ENCODE data around the gene ECI2.

Gene ECI2

GRCh38 chr6:4164456-4164855 is 29.1 kb upstream of the ECI2 start:
- no peak overlapping the region for H3K27ac Mint-ChIP-seq (ENCODE audit: low read depth)
- H3K4me1 Mint-ChIP-seq = no peaks in the 10 kb centered on the region
- H3K9me3 Mint-ChIP-seq = no peaks in the 10 kb centered on the region
- no peaks in the 10 kb centered on the region for H3K36me3 Mint-ChIP-seq (ENCODE audit: insufficient read depth)
- ATAC-seq (replicated peaks; ENCODE audit: extremely low read depth, poor library complexity, severe bottlenecking) = no peak
- no peak for DNase-seq (ENCODE audit: low spot score in 2 of 2)
- H3K4me3 Mint-ChIP-seq = no peak overlapping the region
- peaks cover 14% of the 10 kb centered on the region for H3K27me3 Mint-ChIP-seq

GRCh38 chr6:4164117-4164442 is 28.7 kb upstream of the ECI2 start:
- H3K9me3 Mint-ChIP-seq = no peaks in the 10 kb centered on the region
- DNase-seq (ENCODE audit: low spot score in 2 of 2) (no peak), ATAC-seq (replicated peaks; ENCODE audit: extremely low read depth, poor library complexity, severe bottlenecking) (no peak)
- no peak overlapping the region for H3K27ac Mint-ChIP-seq (ENCODE audit: low read depth)
- H3K36me3 Mint-ChIP-seq (ENCODE audit: insufficient read depth) = no peaks in the 10 kb centered on the region
- peaks cover 14% of the 10 kb centered on the region for H3K27me3 Mint-ChIP-seq
- no peaks in the 10 kb centered on the region for H3K4me1 Mint-ChIP-seq
- H3K4me3 Mint-ChIP-seq = no peak overlapping the region

DNA sequence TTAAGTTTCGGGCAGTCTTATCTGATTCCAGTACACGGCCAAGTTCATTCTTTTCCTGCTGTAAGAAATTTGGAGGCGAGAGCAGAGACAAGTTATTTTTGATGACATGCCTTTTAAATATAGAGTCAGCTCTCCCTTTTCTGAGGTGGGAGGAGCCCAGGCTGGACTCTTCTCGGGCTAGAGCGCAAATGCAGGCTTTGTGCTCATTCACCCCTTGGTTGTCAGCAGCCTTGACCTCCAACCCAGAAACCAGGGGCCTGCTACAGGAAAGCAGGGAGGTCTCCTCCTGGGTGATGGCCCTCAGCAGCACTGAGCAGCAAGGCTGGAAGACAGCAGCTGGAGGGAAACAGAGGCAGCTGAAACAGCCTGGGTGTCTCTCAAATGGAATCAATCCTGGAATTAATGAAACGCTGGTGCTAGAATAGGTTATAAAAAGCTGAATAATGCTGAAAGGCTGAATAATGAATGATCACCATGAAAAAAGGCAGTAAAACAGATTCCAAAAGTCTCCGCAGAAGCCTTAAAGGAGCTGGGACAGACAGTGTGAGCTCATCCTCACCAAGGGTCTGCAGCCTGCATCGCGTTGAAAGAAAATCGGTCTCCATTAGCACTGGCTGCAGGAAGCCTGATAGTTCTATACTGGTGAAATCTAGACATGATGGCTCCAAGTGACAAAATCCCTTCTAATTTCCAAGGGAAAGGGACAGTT is 28.2 kb upstream of the ECI2 start:
- DNase-seq (ENCODE audit: low spot score in 2 of 2) (no peak), ATAC-seq (replicated peaks; ENCODE audit: extremely low read depth, poor library complexity, severe bottlenecking) (no peak)
- peaks cover 14% of the 10 kb centered on the region for H3K27me3 Mint-ChIP-seq
- no peak overlapping the region for H3K27ac Mint-ChIP-seq (ENCODE audit: low read depth)
- no peaks in the 10 kb centered on the region for H3K4me1 Mint-ChIP-seq
- H3K9me3 Mint-ChIP-seq = no peaks in the 10 kb centered on the region
- no peaks in the 10 kb centered on the region for H3K36me3 Mint-ChIP-seq (ENCODE audit: insufficient read depth)
- H3K4me3 Mint-ChIP-seq = no peak overlapping the region

DNA sequence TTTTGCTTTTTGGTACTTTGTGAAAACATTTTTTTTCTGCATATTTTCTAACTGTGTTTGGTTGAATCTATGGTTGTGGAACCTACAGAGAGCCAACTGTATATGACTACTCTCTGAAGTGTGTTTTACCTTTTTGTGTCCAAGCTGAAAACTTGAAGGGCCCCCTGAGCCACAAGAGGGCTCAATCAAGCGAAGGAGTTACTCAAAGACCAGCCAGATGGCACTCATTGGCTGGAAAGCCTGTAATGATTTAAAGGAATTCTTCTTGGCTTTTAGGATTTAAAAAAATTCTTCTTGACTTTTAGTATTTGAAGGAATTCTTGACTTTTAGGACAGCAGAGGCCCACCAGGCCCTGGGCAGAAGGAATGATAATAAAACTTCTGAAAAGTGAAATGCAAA is 27.0 kb upstream of the ECI2 start:
- Mint-ChIP-seq H3K4me3 (no peak overlapping the region), H3K36me3 (ENCODE audit: insufficient read depth) (no peaks in the 10 kb centered on the region), H3K27me3 (peaks cover 14% of the 10 kb centered on the region), H3K4me1 (no peaks in the 10 kb centered on the region), H3K9me3 (no peaks in the 10 kb centered on the region), H3K27ac (ENCODE audit: low read depth) (no peak overlapping the region)
- no peak for DNase-seq (ENCODE audit: low spot score in 2 of 2)
- ATAC-seq (replicated peaks; ENCODE audit: extremely low read depth, poor library complexity, severe bottlenecking) = no peak

DNA sequence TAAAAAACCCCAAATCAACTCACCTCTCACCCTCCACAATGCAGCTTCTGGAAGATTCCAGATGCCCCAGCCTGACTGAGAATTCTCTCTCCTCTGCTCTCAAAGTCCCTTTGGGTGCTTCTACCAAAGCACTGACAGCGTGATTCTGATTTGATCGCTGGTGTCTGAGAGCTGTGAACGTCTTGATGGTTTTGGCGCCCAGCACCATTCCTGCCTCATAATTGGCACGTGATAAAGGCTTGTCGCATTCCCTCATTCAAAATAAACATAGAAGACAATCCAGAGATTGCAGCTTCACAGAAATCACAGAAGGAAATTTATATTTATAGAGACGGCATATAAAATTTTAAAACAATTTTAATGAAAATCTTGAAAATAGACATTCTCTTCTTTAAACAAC is 24.1 kb upstream of the ECI2 start:
- no peak overlapping the region for H3K27ac Mint-ChIP-seq (ENCODE audit: low read depth)
- no peaks in the 10 kb centered on the region for H3K4me1 Mint-ChIP-seq
- H3K9me3 Mint-ChIP-seq = no peaks in the 10 kb centered on the region
- DNase-seq (ENCODE audit: low spot score in 2 of 2) (no peak), ATAC-seq (replicated peaks; ENCODE audit: extremely low read depth, poor library complexity, severe bottlenecking) (no peak)
- no peaks in the 10 kb centered on the region for H3K27me3 Mint-ChIP-seq
- H3K36me3 Mint-ChIP-seq (ENCODE audit: insufficient read depth) = no peaks in the 10 kb centered on the region
- H3K4me3 Mint-ChIP-seq = no peak overlapping the region

DNA sequence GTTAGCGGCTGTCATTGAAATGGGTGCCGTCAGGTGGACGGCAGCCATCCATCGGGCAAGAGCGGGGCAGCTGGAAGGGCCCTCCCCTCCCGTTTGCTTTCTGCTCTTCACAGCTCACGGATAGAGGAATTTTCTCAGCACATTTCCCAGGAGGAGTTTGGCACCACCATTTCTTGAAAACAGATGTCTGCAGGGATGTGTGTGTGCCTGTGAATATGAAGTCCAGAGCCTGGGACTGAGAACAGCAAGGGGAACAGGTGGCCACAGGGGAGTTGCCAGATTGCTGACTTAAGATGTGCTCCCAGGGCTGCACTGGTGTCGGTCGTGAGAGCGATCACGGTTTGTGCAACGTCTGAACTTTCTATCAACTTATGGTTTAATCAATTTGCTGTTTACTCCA is 22.1 kb upstream of the ECI2 start:
- Mint-ChIP-seq H3K9me3 (no peaks in the 10 kb centered on the region), H3K27me3 (peaks cover 6% of the 10 kb centered on the region), H3K27ac (ENCODE audit: low read depth) (no peak overlapping the region)

GRCh38 chr6:4155848-4156466 is 20.6 kb upstream of the ECI2 start:
- Mint-ChIP-seq H3K27me3 (peaks cover 15% of the 10 kb centered on the region), H3K9me3 (no peaks in the 10 kb centered on the region), H3K4me3 (no peak overlapping the region), H3K36me3 (ENCODE audit: insufficient read depth) (no peaks in the 10 kb centered on the region), H3K4me1 (no peaks in the 10 kb centered on the region), H3K27ac (ENCODE audit: low read depth) (no peak overlapping the region)
- peak; percentile 69 to 70 for DNase-seq (ENCODE audit: low spot score in 2 of 2)
- peak; percentile 70 for ATAC-seq (replicated peaks; ENCODE audit: extremely low read depth, poor library complexity, severe bottlenecking)

More for the DNA sequence above, 22.1 kb upstream of the ECI2 start:
- Mint-ChIP-seq H3K4me3 (no peak overlapping the region), H3K36me3 (ENCODE audit: insufficient read depth) (no peaks in the 10 kb centered on the region), H3K4me1 (no peaks in the 10 kb centered on the region)
- ATAC-seq (replicated peaks; ENCODE audit: extremely low read depth, poor library complexity, severe bottlenecking) = no peak
- no peak for DNase-seq (ENCODE audit: low spot score in 2 of 2)

DNA sequence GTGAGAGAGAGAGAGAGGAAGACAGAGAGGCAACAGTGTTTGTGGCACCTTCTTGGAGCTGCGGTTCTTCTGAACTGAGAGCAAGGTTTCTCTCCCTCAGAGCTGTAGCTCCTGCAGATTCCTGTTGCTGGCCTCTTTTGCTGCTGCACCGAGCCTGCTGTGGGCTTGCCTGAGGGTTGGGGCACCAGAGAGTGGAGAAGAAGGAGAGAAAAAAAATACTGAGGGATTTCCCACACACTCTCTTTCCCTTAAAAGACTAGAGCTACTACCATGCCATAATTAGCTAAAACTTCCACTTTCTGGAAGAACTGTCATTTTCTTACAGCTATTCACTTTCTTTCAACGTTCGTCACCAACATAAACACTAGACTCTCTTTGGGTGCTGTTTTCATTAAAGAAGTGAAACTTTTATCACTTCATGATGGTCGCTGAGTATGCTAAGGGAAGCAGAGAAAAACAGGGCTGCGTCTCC is 18.2 kb upstream of the ECI2 start:
- Mint-ChIP-seq H3K27me3 (peaks cover 15% of the 10 kb centered on the region), H3K9me3 (no peaks in the 10 kb centered on the region), H3K36me3 (ENCODE audit: insufficient read depth) (no peaks in the 10 kb centered on the region), H3K27ac (ENCODE audit: low read depth) (no peak overlapping the region), H3K4me3 (no peak overlapping the region), H3K4me1 (no peaks in the 10 kb centered on the region)
- DNase-seq (ENCODE audit: low spot score in 2 of 2) (no peak), ATAC-seq (replicated peaks; ENCODE audit: extremely low read depth, poor library complexity, severe bottlenecking) (no peak)

- Mint-ChIP-seq H3K27ac (ENCODE audit: low read depth) (no peak overlapping the region), H3K4me1 (no peaks in the 10 kb centered on the region), H3K36me3 (ENCODE audit: insufficient read depth) (no peaks in the 10 kb centered on the region), H3K27me3 (no peaks in the 10 kb centered on the region), H3K4me3 (no peak overlapping the region), H3K9me3 (no peaks in the 10 kb centered on the region)
- DNase-seq (ENCODE audit: low spot score in 2 of 2) = no peak
- ATAC-seq (replicated peaks; ENCODE audit: extremely low read depth, poor library complexity, severe bottlenecking) = no peak
Measured at GRCh38 chr6:4145083-4145482, 9.7 kb upstream of the ECI2 start.

- Mint-ChIP-seq H3K36me3 (ENCODE audit: insufficient read depth) (peaks cover 4% of the 10 kb centered on the region), H3K4me3 (no peak overlapping the region), H3K27ac (ENCODE audit: low read depth) (peak overlapping the region; percentile 64), H3K9me3 (no peaks in the 10 kb centered on the region), H3K4me1 (peaks cover 32% of the 10 kb centered on the region), H3K27me3 (no peaks in the 10 kb centered on the region)
- no peak for ATAC-seq (replicated peaks; ENCODE audit: extremely low read depth, poor library complexity, severe bottlenecking)
- no peak for DNase-seq (ENCODE audit: low spot score in 2 of 2)
Measured at GRCh38 chr6:4139272-4139671, 3.9 kb upstream of the ECI2 start.

DNA sequence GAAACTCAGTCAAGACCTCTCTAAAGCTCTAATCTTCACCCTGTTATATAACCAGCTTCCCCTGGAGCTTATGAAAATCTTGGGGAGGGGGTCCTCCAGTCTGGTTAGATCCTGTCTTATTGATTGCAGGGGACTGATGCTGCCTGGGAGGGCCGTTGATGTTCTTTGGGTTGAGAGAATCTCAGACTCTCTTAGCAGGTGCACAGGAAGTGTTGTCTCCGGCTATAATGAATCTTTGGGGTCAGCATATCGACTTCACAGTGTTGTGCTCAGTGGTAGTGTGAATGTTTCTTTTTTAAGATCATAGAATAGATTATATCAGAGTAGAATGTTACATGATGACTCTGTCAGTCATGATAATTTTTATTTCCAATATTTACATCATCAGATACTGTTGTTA is 2.8 kb upstream of the ECI2 start:
- Mint-ChIP-seq H3K27me3 (no peaks in the 10 kb centered on the region), H3K4me3 (no peak overlapping the region), H3K36me3 (ENCODE audit: insufficient read depth) (peaks cover 8% of the 10 kb centered on the region), H3K27ac (ENCODE audit: low read depth) (no peak overlapping the region), H3K9me3 (no peaks in the 10 kb centered on the region), H3K4me1 (peaks cover 43% of the 10 kb centered on the region)
- no peak for ATAC-seq (replicated peaks; ENCODE audit: extremely low read depth, poor library complexity, severe bottlenecking)
- DNase-seq (ENCODE audit: low spot score in 2 of 2) = no peak

DNA sequence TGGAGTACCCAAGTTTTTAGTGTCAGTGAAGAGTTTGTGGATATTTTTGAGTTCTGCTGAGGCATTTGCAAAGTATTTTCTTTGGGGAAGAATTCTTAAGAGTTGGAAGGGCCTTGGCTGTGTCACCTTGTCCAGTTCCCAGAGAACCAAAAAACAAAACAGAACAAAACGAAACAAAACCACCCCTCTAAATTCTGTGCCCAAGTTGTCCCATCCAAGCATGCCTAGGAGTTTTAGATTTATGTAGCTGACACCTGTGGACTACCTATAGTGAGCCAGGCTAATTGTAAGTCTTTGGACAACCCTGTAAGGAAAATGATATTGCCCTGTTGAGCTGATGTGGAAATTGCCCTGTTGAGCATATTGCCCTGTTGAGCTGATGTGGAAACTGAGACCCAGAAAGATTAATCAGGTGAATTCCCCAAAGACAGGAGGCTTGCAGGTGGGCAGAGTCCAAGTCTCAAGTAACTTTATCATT is 1.0 kb upstream of the ECI2 start:
- Mint-ChIP-seq H3K9me3 (no peaks in the 10 kb centered on the region), H3K4me1 (peaks cover 55% of the 10 kb centered on the region), H3K27me3 (no peaks in the 10 kb centered on the region), H3K27ac (ENCODE audit: low read depth) (no peak overlapping the region), H3K36me3 (ENCODE audit: insufficient read depth) (peaks cover 10% of the 10 kb centered on the region), H3K4me3 (peak overlapping the region; percentile 91)
- DNase-seq (ENCODE audit: low spot score in 2 of 2) (no peak), ATAC-seq (replicated peaks; ENCODE audit: extremely low read depth, poor library complexity, severe bottlenecking) (no peak)

DNA sequence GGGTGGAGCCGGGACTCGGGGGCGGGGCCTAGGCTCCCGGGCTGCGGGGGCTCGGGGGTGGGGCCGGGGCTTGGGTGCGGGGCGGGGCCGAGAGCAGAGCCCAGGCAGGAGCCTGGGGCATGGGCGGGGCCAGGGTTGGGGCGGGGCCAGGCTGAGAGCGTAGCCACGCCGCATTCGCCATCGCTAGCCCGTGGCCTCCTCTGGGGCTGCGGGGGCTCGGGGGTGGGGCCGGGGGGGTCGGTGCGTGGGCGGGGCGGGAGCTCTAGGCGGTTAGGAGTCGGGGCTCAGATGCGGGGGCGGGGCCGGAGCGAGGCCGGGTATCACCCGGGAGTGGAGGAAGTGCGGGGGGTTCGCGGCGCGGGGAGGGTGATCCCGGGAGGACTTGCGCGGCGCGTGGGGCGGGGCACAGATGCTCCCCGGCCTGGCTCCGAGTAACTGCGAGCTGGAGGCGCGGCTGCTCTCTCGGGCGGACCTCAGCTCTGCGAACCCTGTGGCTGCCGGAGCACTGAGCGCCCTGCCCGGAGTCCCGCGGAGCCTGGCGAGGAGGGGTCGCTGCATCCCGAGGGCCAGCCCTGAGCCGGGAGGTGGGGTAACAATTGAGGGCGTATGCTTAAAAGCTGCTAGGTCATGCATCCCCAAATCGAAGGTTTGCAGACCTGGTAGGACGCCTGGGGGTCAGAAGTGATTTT is 434 bp upstream of the ECI2 start:
- Mint-ChIP-seq H3K27ac (ENCODE audit: low read depth) (peak overlapping the region; percentile 91), H3K4me3 (peak overlapping the region; percentile 91), H3K36me3 (ENCODE audit: insufficient read depth) (peaks cover 13% of the 10 kb centered on the region), H3K9me3 (no peaks in the 10 kb centered on the region), H3K27me3 (no peaks in the 10 kb centered on the region), H3K4me1 (peaks cover 55% of the 10 kb centered on the region)
- peak; percentile 79 to 80 for DNase-seq (ENCODE audit: low spot score in 2 of 2)
- ATAC-seq (replicated peaks; ENCODE audit: extremely low read depth, poor library complexity, severe bottlenecking) = peak; percentile 85
